GM12874 (cell line): Measurements from ENCODE around the gene FLT1.

ENCODE experiments used
- TF ChIP-seq, protein P1 (sequence below): IDR thresholded peaks from 2 replicates; pipeline ENCODE4 v1.5.1; 2011; ENCODE audit warnings: low read depth, mild to moderate bottlenecking, control low read depth, low read length, moderate library complexity; ENCODE audit not compliant: insufficient read depth

FLT1 gene

DNA sequence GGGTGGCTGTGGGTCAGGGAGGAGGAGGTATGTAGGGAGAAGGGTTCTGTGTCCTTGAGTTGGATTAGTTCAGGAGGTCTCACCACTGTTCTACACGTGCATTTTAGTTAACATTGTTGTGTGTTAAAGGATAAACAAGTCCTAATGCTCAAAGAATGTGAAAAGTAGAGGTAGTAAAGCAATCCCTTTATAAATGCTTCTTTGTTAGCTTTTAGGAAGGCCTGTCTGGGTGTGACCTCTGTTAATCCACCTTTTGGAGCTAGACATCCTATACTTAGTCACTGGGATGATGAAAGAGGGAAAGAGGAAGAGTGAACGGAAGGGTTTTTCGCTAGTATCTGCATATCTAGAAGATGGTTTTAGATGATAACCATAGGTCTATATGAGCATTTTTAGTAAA is 42.2 kb upstream of the FLT1 start:
- TF ChIP-seq, protein P1, sequence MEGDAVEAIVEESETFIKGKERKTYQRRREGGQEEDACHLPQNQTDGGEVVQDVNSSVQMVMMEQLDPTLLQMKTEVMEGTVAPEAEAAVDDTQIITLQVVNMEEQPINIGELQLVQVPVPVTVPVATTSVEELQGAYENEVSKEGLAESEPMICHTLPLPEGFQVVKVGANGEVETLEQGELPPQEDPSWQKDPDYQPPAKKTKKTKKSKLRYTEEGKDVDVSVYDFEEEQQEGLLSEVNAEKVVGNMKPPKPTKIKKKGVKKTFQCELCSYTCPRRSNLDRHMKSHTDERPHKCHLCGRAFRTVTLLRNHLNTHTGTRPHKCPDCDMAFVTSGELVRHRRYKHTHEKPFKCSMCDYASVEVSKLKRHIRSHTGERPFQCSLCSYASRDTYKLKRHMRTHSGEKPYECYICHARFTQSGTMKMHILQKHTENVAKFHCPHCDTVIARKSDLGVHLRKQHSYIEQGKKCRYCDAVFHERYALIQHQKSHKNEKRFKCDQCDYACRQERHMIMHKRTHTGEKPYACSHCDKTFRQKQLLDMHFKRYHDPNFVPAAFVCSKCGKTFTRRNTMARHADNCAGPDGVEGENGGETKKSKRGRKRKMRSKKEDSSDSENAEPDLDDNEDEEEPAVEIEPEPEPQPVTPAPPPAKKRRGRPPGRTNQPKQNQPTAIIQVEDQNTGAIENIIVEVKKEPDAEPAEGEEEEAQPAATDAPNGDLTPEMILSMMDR: no peak

DNA sequence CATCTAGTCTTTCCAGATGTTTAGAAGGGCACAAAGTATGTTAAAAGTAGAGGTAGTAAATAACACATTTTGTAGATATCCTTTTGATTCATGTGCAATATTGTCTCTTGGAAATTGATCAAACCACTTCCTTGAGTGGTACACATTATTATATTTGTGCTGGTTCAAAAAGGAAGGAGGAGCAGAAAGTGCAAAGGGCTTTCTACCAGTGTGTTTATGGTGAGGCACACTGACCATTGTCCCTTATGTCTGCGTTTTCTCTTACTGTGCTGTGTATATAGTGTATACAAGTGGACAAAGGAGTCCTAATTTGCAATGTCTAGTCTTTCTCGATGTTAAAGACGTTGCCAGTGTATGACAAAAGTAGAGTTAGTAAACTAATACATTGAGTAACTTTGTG is 41.4 kb upstream of the FLT1 start:
- TF ChIP-seq, protein P1: no peak

DNA sequence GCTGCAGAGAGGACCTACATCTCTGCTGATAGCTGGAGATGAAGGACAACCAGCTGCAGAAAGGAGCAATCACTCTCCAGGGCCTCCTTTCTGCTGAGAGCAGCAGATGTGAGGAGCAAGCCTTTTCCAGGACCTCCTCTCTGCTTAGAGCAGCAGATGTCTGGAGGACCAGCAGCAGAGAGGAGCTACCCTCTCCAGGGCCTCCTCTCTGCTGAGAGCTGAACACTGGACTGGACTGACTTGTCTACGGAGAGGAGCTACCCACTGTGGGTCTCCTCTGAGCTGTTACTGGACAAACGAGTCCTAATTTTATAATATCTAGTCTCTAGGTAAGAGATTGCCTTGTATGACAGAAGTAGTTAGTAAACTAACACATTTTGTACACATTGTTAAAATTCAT is 40.8 kb upstream of the FLT1 start:
- TF ChIP-seq, protein P1: no peak

DNA sequence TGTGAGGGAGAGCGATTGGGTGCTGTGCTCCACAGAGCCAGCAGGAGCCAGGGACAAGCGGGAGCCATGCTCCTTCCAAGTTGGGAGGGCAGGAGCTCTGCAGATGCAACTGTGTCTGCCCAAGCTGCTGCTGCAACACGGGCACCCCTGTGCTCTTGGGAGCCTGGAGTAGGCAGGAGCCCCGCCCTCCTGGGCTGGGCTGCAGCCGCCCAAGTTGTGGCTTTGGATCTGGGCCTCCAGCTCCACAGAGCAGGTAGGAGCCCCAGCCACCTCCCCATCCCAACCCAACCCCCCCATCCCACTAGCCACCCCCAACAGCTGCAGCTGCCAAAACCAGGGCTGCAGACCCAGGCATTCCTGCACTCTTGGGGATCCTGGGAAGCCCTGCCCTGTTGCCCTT is 39.9 kb upstream of the FLT1 start:
- TF ChIP-seq, protein P1: no peak

DNA sequence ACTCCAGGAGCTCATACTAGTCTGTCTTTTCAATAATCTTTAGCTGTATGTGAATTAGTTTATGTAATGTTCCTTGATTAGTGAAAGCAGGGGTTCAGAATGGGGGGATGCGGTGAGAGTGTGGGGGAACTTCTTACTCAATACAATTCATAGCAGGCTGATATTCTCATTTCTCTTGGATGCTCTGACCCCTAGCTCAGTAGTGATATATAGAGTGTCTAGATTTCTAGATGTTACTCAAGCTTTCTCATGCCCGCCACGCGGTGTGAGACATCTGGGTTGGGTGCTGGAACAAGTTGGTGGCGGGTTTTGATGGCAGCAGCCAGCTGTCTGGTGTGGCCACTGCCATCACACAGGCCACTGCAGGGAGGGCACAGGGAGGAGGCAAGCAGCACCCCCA is 39.3 kb upstream of the FLT1 start:
- TF ChIP-seq, protein P1: no peak

GRCh38 chr13:28533441-28534166 is 38.7 kb upstream of the FLT1 start:
- TF ChIP-seq, protein P1: no peak

DNA sequence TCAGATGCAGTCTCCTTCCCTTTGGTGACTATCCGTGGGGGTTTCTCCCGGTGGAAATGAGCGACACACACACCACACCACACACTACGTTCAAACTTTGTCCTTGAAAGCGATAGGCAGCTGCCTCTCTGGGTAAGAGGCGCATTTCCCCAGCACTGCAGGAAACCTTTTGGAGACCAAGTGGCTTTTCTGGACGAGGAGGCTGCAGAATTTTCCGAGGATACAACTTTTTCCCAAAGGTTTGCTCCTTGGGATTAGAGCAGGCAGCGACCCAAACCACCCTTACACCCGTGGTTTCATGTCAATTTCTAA is 38.2 kb upstream of the FLT1 start:
- TF ChIP-seq, protein P1: no peak
